HFFc6 (cell line): ENCODE data around the gene PFKP. TPM values are rescaled to one million over a fixed set of nuclear protein-coding genes. Genes with fewer than 3 reads are reported as not detected.

Source experiments
- DNase-seq: peaks from one replicate; pipeline ENCODE4 v3.0.0-alpha.2; 2018
- H3K27ac Mint-ChIP-seq: 2 replicates; pipeline ENCODE4 v1.8.0; 2020; ENCODE audit warnings: mild to moderate bottlenecking, mixed read lengths
- H3K27me3 Mint-ChIP-seq: 2 replicates; pipeline ENCODE4 v1.8.0; 2021; ENCODE audit warnings: mild to moderate bottlenecking, moderate library complexity, mixed read lengths; ENCODE audit not compliant: insufficient read depth
- H3K36me3 Mint-ChIP-seq: 2 replicates; pipeline ENCODE4 v1.8.0; 2021; ENCODE audit warnings: low read depth, mixed read lengths
- H3K4me1 Mint-ChIP-seq: 2 replicates; pipeline ENCODE4 v1.8.0; 2020; ENCODE audit warnings: low read depth, mixed read lengths
- H3K4me3 Mint-ChIP-seq: 2 replicates; pipeline ENCODE4 v1.8.0; 2020; ENCODE audit warnings: mild to moderate bottlenecking, moderate library complexity, mixed read lengths
- H3K9me3 Mint-ChIP-seq: 2 replicates; pipeline ENCODE4 v1.8.0; 2020; ENCODE audit warnings: mild to moderate bottlenecking, mixed read lengths
- total RNA-seq, 6 experiments: library from RNA; stranded (reverse); fragmentation: NEBNext Ultra II Directional; extraction: Animal tissue kit (Norgen Biotek cat#: 25700); gene quantifications; 2 replicates in 1 of 6; 3 replicates in 5 of 6; pipeline ENCODE4 v1.2.3, GENCODE V29; 2021
- TF ChIP-seq, protein P1 (sequence below): fragments of 200-600 bp; sonication (generic); IDR thresholded peaks from 2 replicates; pipeline ENCODE4 v1.5.0; 2021; ENCODE audit warnings: antibody characterized with exemption, mild to moderate bottlenecking

The PFKP gene
- total RNA-seq, 6 experiments from 2014 or later: 131 to 173 (median 161) TPM

DNA sequence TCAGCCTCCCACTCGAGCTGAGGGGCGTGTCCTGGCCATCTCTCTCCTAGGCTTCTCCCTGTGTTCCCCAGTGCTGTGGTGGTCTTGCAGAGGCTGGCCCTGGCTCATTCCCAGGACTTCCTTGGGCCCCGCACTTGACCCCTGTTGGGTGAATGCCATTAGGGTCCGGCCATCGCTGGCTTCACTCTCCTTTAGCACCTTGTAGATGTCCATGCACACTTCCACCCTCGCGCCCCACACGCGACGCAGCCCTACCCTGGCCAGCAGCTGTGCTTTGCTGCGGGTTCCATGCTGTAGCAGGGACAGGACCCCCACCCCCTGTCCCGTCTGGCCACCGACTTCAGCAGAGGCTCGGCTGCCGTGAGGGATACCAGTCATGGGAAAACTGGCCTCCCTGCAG lies 58.9 kb downstream of the PFKP start:
- no peak for DNase-seq
- H3K27ac Mint-ChIP-seq: no peak overlapping the region
- no peak overlapping the region for H3K4me3 Mint-ChIP-seq
- H3K36me3 Mint-ChIP-seq: peaks cover 49% of the 10 kb centered on the region
- H3K27me3 Mint-ChIP-seq: peaks cover 7% of the 10 kb centered on the region
- TF ChIP-seq, protein P1, sequence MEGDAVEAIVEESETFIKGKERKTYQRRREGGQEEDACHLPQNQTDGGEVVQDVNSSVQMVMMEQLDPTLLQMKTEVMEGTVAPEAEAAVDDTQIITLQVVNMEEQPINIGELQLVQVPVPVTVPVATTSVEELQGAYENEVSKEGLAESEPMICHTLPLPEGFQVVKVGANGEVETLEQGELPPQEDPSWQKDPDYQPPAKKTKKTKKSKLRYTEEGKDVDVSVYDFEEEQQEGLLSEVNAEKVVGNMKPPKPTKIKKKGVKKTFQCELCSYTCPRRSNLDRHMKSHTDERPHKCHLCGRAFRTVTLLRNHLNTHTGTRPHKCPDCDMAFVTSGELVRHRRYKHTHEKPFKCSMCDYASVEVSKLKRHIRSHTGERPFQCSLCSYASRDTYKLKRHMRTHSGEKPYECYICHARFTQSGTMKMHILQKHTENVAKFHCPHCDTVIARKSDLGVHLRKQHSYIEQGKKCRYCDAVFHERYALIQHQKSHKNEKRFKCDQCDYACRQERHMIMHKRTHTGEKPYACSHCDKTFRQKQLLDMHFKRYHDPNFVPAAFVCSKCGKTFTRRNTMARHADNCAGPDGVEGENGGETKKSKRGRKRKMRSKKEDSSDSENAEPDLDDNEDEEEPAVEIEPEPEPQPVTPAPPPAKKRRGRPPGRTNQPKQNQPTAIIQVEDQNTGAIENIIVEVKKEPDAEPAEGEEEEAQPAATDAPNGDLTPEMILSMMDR: no peak
- no peaks in the 10 kb centered on the region for H3K9me3 Mint-ChIP-seq
- peaks cover 8% of the 10 kb centered on the region; the same call in 1 of the 2 replicates for H3K4me1 Mint-ChIP-seq

DNA sequence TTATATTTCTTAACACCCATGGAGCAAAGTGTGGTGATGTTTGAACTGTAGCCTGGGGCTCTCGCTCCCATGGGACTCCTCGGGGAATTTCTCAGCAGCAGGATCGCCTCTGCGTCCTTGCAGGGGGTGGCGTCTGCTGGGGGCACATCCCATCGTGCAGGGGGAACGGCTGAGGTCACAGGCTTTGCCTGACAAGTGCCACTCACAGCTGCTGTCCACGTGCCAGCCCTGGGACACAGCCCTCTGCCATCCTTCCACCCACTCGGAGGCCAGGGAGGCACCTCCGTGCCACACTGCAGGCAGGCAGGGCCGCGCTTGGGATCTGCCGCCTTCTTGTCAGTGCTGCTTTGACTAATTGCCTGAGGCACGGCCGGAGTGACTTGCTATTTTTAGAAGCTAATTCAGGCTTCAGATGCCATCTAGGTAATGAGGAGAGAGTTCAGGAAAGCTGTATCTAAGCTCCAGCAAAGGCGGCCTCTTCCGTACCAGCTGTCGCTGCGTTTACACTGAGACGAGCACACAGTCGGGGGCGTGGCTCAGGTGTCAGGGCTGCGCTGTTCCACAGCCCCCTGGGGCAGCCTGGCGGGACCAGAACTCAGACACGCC lies 59.5 kb downstream of the PFKP start:
- DNase-seq: no peak
- no peak overlapping the region for H3K4me3 Mint-ChIP-seq
- peaks cover 7% of the 10 kb centered on the region for H3K27me3 Mint-ChIP-seq
- peaks cover 8% of the 10 kb centered on the region; the same call in 1 of the 2 replicates for H3K4me1 Mint-ChIP-seq
- TF ChIP-seq, protein P1: no peak
- peaks cover 53% of the 10 kb centered on the region for H3K36me3 Mint-ChIP-seq
- no peaks in the 10 kb centered on the region for H3K9me3 Mint-ChIP-seq
- H3K27ac Mint-ChIP-seq: no peak overlapping the region

DNA sequence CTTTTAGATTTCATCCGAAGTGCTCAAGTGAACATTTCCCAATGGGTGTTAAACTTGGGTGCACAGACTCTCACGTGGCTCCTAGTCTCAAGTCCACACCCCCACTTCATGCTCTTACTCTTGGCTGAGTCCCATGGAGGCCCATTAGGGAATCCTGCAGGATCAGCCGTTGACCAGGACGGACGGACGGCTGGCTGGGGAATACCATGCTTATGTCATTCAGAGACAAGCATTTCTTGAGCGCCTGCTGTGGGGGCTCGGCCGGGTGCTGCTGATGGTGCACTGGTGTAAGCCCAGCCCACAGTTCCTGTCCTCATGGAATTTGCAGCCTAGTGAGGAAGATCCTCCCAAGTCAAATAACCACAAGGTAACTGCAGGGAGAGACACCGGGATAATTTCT lies 60.6 kb downstream of the PFKP start:
- Mint-ChIP-seq H3K27ac (no peak overlapping the region), H3K36me3 (peaks cover 54% of the 10 kb centered on the region), H3K27me3 (peaks cover 7% of the 10 kb centered on the region), H3K4me1 (peaks cover 6% of the 10 kb centered on the region; the same call in 1 of the 2 replicates), H3K9me3 (no peaks in the 10 kb centered on the region), H3K4me3 (no peak overlapping the region)
- TF ChIP-seq, protein P1: no peak
- no peak for DNase-seq

DNA sequence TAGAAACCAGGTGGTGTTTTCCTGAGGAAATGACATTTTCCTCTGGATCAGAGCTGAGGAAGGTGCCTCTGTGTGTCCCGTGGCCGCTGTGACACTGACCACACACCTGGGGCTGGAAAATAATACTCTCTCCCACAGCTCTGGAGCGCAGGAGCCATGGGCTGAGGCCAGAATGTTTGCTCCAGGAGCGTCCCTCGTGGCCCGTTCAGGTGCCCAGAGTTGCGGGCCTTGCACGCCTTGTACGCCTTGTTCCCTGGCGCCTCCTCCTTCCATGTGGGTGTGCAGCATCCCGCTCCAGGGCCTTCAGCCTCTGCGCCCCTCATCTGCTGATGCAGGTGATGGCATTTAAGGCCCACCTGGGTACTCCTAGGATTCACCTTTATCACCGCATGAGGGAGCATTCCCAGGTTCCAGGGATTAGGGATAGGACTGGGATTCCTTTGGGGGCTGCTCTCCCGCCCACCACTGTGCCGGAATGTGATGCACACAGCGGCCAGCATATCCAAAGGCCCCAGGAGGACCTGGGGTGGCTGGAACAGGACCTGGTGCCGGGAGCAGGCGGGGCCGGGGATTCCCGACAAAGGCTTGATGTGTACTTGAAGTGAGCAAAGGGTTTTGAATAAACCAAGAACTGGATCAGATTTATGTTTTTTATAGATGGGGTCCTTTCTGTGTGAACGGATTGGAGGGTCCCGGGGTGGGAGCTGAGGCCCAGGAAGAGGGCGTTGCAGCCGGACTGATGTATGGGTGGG lies 61.2 kb downstream of the PFKP start:
- no peak for DNase-seq
- no peak overlapping the region for H3K27ac Mint-ChIP-seq
- peaks cover 6% of the 10 kb centered on the region; the same call in 1 of the 2 replicates for H3K4me1 Mint-ChIP-seq
- H3K36me3 Mint-ChIP-seq: peaks cover 55% of the 10 kb centered on the region
- H3K9me3 Mint-ChIP-seq: no peaks in the 10 kb centered on the region
- H3K4me3 Mint-ChIP-seq: no peak overlapping the region
- TF ChIP-seq, protein P1: no peak
- H3K27me3 Mint-ChIP-seq: peaks cover 3% of the 10 kb centered on the region

DNA sequence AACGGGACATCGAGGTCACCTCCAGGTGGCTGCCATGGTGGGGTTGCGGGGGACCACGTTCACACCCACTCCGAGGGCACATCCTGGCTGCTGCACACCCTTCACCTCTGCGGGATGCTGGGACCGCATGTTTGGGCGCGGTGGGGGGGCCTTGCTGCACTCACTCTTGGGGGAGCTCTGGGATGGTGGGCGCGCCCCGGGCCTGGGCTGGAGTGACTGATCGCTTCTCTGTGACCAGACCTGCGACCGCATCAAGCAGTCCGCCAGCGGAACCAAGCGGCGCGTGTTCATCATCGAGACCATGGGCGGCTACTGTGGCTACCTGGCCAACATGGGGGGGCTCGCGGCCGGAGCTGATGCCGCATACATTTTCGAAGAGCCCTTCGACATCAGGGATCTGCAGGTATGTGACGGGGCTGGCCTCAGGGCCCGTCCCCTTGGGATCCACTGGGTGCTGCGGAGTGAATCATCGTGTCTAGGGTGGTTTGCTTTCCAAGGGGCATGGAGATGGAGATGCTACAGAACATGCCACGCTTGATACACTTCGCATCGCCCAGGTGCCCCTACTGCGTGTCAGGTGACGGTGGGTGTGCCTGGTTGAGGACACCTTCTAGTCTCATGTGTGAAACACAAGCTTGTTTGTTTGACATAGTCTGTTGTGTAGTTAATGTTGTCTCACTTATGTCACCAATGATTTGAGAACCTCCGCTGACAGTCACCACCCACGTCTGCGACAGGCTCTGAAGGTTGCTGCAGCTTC lies 62.4 kb downstream of the PFKP start:
- Mint-ChIP-seq H3K27ac (peak overlapping the region; percentile 3; the same call in 1 of the 2 replicates), H3K4me1 (peaks cover 6% of the 10 kb centered on the region; the same call in 1 of the 2 replicates), H3K9me3 (no peaks in the 10 kb centered on the region), H3K27me3 (peaks cover 3% of the 10 kb centered on the region), H3K36me3 (peaks cover 65% of the 10 kb centered on the region), H3K4me3 (no peak overlapping the region)
- TF ChIP-seq, protein P1: no peak
- DNase-seq: no peak
